ENCODE measurements around the gene ATP2C1. TPM values are rescaled to one million over a fixed set of nuclear protein-coding genes. Genes with fewer than 3 reads are reported as not detected.

Gene ATP2C1
- total and polyA plus RNA-seq, 9 of the 15 experiments (the other 6 are each of a cell fraction or from before 2014, with no cell fraction given) = 10.0 to 53.5 (median 27.9) TPM

DNA sequence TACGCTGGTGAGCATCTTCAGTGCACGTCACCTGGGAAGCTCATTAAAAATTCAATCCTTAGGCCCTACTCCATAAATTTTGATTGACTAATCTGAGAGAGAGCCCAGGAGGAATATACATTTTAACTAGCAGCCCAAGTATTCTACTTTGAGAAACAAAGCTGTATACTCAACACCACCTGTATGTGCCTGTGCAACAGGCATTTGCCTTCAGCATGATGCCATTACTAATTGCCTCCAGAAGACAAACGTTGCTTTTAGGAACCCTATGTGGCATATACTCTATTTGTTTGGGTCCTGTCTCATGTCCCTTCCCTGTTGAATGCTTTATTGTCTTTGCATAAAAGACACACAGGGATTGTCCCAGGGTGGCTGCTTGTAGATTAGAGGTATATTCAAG lies 125.1 kb downstream of the ATP2C1 start (continued):
- no peak for TF ChIP-seq THAP12 (CRISPR knock-in tag; IDR thresholded peaks at IDR 0.05)

- 49% methylated on average over 5 of the region's 5 CpGs for WGBS (ENCODE audit: insufficient coverage, low coverage, missing lambda C conversion rate)
Measured at GRCh38 chr3:131020122-131020693, 126.3 kb downstream of the ATP2C1 start.

More at GRCh38 chr3:131020122-131020693, 126.3 kb downstream of the ATP2C1 start:
- ChIA-PET CTCF (ENCODE audit: low intra/inter-chr PET ratio) (no interaction called here), POLR2A (interaction anchor here (1.1 kb wide), 1 partner anchor 126 kb away, joined by 5 read pairs; the partner anchor contains the start of gene ATP2C1)
- no peaks in the 10 kb centered on the region for H3K9me3 ChIP-seq (replicated peaks; ENCODE audit: control insufficient read depth, insufficient read depth, low read depth, low read length)
- H3K4me2 ChIP-seq (ENCODE audit: insufficient read depth, low read length) = no peak overlapping the region; the same call in 1 of the 2 replicates
- no peak overlapping the region for H3K9ac ChIP-seq (ENCODE audit: insufficient read depth in 1 of 2, low read depth in 2 of 2, low read length in 2 of 2)
- no peaks in the 10 kb centered on the region for H3K9me1 ChIP-seq (ENCODE audit: control insufficient read depth, insufficient read depth, low read length)
- no peak for FAIRE-seq
- in situ Hi-C loops (cut with MboI) (no loop called here), intact Hi-C loops (cut with micrococcal nuclease) (loop anchor here (10.0 kb wide), 3 partner anchors 125 to 325 kb away; partner anchors contain the start of genes ATP2C1 and PIK3R4)
- H3K27me3 ChIP-seq (ENCODE audit: control insufficient read depth in 2 of 2, insufficient read depth in 2 of 2, low read length in 2 of 2) = no peaks in the 10 kb centered on the region
- H3K4me1 ChIP-seq (replicated peaks in 1 of 2; ENCODE audit: control insufficient read depth in 2 of 2, insufficient read depth in 2 of 2, low read length in 2 of 2) = 0 out of 5 replicates have a peak, but pooled peaks cover 0 to 2% of the 10 kb centered on the region in 2 experiments
- peak in 2 of 4 experiments; percentile 10 to 20 for DNase-seq (ENCODE audit: extremely low read depth in 1 of 4, low spot score in 3 of 4)
- peaks cover 44% of the 10 kb centered on the region; the same call in 2 of the 3 replicates for H3K36me3 ChIP-seq (ENCODE audit: control insufficient read depth, insufficient read depth, low read length)
- peak; percentile 73 for ATAC-seq
- no peak overlapping the region for H3K4me3 ChIP-seq
- H2AFZ ChIP-seq (ENCODE audit: low read depth, low read length) = no peak overlapping the region
- BruUV-seq (replicated peaks) = no TSS peak
- TF ChIP-seq CSDE1 (IDR thresholded peaks at IDR 0.05) (no peak), SPI1 (IDR thresholded peaks at IDR 0.05; ENCODE audit: borderline replicate concordance, low read depth, low read length) (peak; percentile 38; the same call in 1 of the 2 replicates), RAD21 (CRISPR knock-in tag; conservative IDR thresholded peaks at IDR 0.05 in 1 of 2, IDR thresholded peaks at IDR 0.05 in 1 of 2) (peak in 1 of 2 experiments; percentile 17; a peak in 1 of 4 replicates), ZNF212 (CRISPR knock-in tag; IDR thresholded peaks at IDR 0.05) (no peak), LCOR (CRISPR knock-in tag; IDR thresholded peaks at IDR 0.05) (no peak)
- TF ChIP-seq, protein P1, sequence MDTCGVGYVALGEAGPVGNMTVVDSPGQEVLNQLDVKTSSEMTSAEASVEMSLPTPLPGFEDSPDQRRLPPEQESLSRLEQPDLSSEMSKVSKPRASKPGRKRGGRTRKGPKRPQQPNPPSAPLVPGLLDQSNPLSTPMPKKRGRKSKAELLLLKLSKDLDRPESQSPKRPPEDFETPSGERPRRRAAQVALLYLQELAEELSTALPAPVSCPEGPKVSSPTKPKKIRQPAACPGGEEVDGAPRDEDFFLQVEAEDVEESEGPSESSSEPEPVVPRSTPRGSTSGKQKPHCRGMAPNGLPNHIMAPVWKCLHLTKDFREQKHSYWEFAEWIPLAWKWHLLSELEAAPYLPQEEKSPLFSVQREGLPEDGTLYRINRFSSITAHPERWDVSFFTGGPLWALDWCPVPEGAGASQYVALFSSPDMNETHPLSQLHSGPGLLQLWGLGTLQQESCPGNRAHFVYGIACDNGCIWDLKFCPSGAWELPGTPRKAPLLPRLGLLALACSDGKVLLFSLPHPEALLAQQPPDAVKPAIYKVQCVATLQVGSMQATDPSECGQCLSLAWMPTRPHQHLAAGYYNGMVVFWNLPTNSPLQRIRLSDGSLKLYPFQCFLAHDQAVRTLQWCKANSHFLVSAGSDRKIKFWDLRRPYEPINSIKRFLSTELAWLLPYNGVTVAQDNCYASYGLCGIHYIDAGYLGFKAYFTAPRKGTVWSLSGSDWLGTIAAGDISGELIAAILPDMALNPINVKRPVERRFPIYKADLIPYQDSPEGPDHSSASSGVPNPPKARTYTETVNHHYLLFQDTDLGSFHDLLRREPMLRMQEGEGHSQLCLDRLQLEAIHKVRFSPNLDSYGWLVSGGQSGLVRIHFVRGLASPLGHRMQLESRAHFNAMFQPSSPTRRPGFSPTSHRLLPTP (IDR thresholded peaks at IDR 0.05; ENCODE audit: borderline replicate concordance, extremely low read depth, insufficient read length) = no peak
- TF ChIP-seq, protein P2, sequence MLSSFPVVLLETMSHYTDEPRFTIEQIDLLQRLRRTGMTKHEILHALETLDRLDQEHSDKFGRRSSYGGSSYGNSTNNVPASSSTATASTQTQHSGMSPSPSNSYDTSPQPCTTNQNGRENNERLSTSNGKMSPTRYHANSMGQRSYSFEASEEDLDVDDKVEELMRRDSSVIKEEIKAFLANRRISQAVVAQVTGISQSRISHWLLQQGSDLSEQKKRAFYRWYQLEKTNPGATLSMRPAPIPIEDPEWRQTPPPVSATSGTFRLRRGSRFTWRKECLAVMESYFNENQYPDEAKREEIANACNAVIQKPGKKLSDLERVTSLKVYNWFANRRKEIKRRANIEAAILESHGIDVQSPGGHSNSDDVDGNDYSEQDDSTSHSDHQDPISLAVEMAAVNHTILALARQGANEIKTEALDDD (IDR thresholded peaks at IDR 0.05) = peak; percentile 72
- H3K79me2 ChIP-seq (ENCODE audit: control insufficient read depth, insufficient read depth, low read length) = no peaks in the 10 kb centered on the region
- no peaks in the 10 kb centered on the region for H4K20me1 ChIP-seq (replicated peaks; ENCODE audit: control insufficient read depth, insufficient read depth, low read length)
- no peak overlapping the region for H3K27ac ChIP-seq (ENCODE audit: extremely low read depth, low read depth, low read length)
